Osteocyte (in vitro differentiated cells): Measurements from ENCODE around the gene ADAMTSL2. TPM values are rescaled to one million over a fixed set of nuclear protein-coding genes. Genes with fewer than 3 reads are reported as not detected.

ENCODE experiments used
- DNase-seq: peaks from one replicate; pipeline ENCODE4 v3.0.0; 2021; ENCODE audit warnings: mixed read lengths; ENCODE audit not compliant: unreplicated experiment; ENCODE audit errors: extremely low spot score
- H3K27ac Mint-ChIP-seq: one replicate; pipeline ENCODE4 v1.8.0; 2021; ENCODE audit warnings: mild to moderate bottlenecking, mixed read lengths; ENCODE audit not compliant: unreplicated experiment
- H3K27me3 Mint-ChIP-seq: one replicate; pipeline ENCODE4 v1.8.0; 2021; ENCODE audit warnings: mixed read lengths; ENCODE audit not compliant: unreplicated experiment
- H3K36me3 Mint-ChIP-seq: one replicate; pipeline ENCODE4 v1.8.0; 2021; ENCODE audit warnings: mixed read lengths; ENCODE audit not compliant: unreplicated experiment
- H3K4me1 Mint-ChIP-seq: one replicate; pipeline ENCODE4 v1.8.0; 2021; ENCODE audit warnings: mixed read lengths; ENCODE audit not compliant: unreplicated experiment
- H3K4me3 Mint-ChIP-seq: one replicate; pipeline ENCODE4 v1.8.0; 2021; ENCODE audit warnings: mild to moderate bottlenecking, moderate library complexity, mixed read lengths; ENCODE audit not compliant: unreplicated experiment
- H3K9me3 Mint-ChIP-seq: one replicate; pipeline ENCODE4 v1.8.0; 2021; ENCODE audit warnings: mixed read lengths; ENCODE audit not compliant: unreplicated experiment
- CTCF ChIP-seq: fragments of 200-600 bp; sonication (generic); IDR thresholded peaks from 2 replicates; pipeline ENCODE4 v1.5.0; 2021; ENCODE audit warnings: antibody characterized with exemption, mild to moderate bottlenecking, moderate library complexity
- total RNA-seq: library from RNA; stranded (reverse); gene quantifications from 2 replicates; pipeline ENCODE4 v1.2.1, GENCODE V29; 2021

ADAMTSL2 gene
- total RNA-seq, 1 donor from 2014 or later: 0.11 TPM

GRCh38 chr9:133609311-133610098 lies 75.0 kb downstream of the ADAMTSL2 start, which contains the start of gene FAM163B:
Gene FAM163B, minus strand, starts transcription at chr9:133609389. Its CDS starts 29,166 bp downstream, at chr9:133580223.
- no peak for TF ChIP-seq CTCF
- H3K4me3 Mint-ChIP-seq: no peak within 1 kb of the TSS
- DNase-seq: no peak
- peaks cover 67% of the 10 kb centered on the region for H3K27me3 Mint-ChIP-seq
- peaks cover 1% of the 10 kb centered on the region for H3K4me1 Mint-ChIP-seq
- H3K36me3 Mint-ChIP-seq: no peaks in the 10 kb centered on the region
- H3K27ac Mint-ChIP-seq: no peak within 1 kb of the TSS
- no peaks in the 10 kb centered on the region for H3K9me3 Mint-ChIP-seq

GRCh38 chr9:133610845-133611244 lies 76.3 kb downstream of the ADAMTSL2 start:
- no peaks in the 10 kb centered on the region for H3K9me3 Mint-ChIP-seq
- DNase-seq: no peak
- H3K27me3 Mint-ChIP-seq: peaks cover 64% of the 10 kb centered on the region
- peaks cover 1% of the 10 kb centered on the region for H3K4me1 Mint-ChIP-seq
- H3K27ac Mint-ChIP-seq: no peak overlapping the region
- H3K4me3 Mint-ChIP-seq: no peak overlapping the region
- TF ChIP-seq CTCF: no peak
- no peaks in the 10 kb centered on the region for H3K36me3 Mint-ChIP-seq

- Mint-ChIP-seq H3K27ac (no peak overlapping the region), H3K36me3 (no peaks in the 10 kb centered on the region), H3K4me3 (no peak overlapping the region), H3K4me1 (peaks cover 1% of the 10 kb centered on the region), H3K9me3 (no peaks in the 10 kb centered on the region), H3K27me3 (peaks cover 58% of the 10 kb centered on the region)
- TF ChIP-seq CTCF: no peak
- DNase-seq: no peak
Measured at GRCh38 chr9:133612051-133612450, 77.5 kb downstream of the ADAMTSL2 start.

GRCh38 chr9:133612816-133613215 lies 78.3 kb downstream of the ADAMTSL2 start:
- no peak overlapping the region for H3K4me3 Mint-ChIP-seq
- H3K27me3 Mint-ChIP-seq: peaks cover 56% of the 10 kb centered on the region
- no peak for DNase-seq
- H3K4me1 Mint-ChIP-seq: peaks cover 1% of the 10 kb centered on the region
- no peaks in the 10 kb centered on the region for H3K9me3 Mint-ChIP-seq
- TF ChIP-seq CTCF: no peak
- H3K36me3 Mint-ChIP-seq: no peaks in the 10 kb centered on the region
- no peak overlapping the region for H3K27ac Mint-ChIP-seq

- no peaks in the 10 kb centered on the region for H3K9me3 Mint-ChIP-seq
- H3K4me3 Mint-ChIP-seq: no peak overlapping the region
- H3K27ac Mint-ChIP-seq: no peak overlapping the region
- H3K36me3 Mint-ChIP-seq: no peaks in the 10 kb centered on the region
- H3K4me1 Mint-ChIP-seq: peaks cover 1% of the 10 kb centered on the region
- TF ChIP-seq CTCF: no peak
- peaks cover 57% of the 10 kb centered on the region for H3K27me3 Mint-ChIP-seq
- DNase-seq: no peak
Measured at GRCh38 chr9:133613432-133613831, 78.9 kb downstream of the ADAMTSL2 start.
